Sigmoid colon (tissue), 7 donors: ENCODE results near the gene DNAJC15. TPM values are rescaled to one million over a fixed set of nuclear protein-coding genes. Genes with fewer than 3 reads are reported as not detected.

Source experiments
- DNase-seq: peaks from one replicate; pipeline ENCODE4 v3.0.0-alpha.2; 2019
- H3K27ac ChIP-seq, 4 donors: fragments of 200-600 bp; sonication (generic); one replicate each; pipeline ENCODE4 v1.5.1; 2016 to 2019; ENCODE audit warnings: mild to moderate bottlenecking in 1 of 4
- H3K27me3 ChIP-seq, 3 donors: fragments of 200-600 bp; sonication (generic); one replicate each; pipeline ENCODE4 v1.5.1; 2019; ENCODE audit warnings: mild to moderate bottlenecking in 1 of 3
- H3K36me3 ChIP-seq, 4 donors: fragments of 200-600 bp; sonication (generic); one replicate each; pipeline ENCODE4 v1.5.1; 2016 to 2019
- H3K4me1 ChIP-seq, 4 donors: fragments of 200-600 bp; sonication (generic); one replicate each; pipeline ENCODE4 v1.5.1; 2017 to 2019
- H3K4me3 ChIP-seq, 4 donors: fragments of 200-600 bp; sonication (generic); one replicate each; pipeline ENCODE4 v1.5.1; 2017 to 2019; ENCODE audit warnings: mild to moderate bottlenecking in 2 of 4, moderate library complexity in 1 of 4
- H3K9me3 ChIP-seq, 4 donors: fragments of 200-600 bp in 3 of 4; sonication (generic) in 3 of 4; one replicate each; pipeline versions ENCODE4 v1.5.1 to v1.6.1; 2013 to 2019
- CTCF ChIP-seq, 4 experiments: fragments of 450-650 bp in 3 of 4; fragments of 200-600 bp in 1 of 4; IDR thresholded peaks; one replicate each; pipeline ENCODE4 v1.5.1; 2016 to 2019; ENCODE audit warnings: antibody characterized with exemption in 4 of 4, mild to moderate bottlenecking in 3 of 4, moderate library complexity in 2 of 4
- EP300 ChIP-seq, 4 donors: sonication (generic); formaldehyde crosslinking; IDR thresholded peaks; one replicate each; pipeline ENCODE4 v1.6.1; 2017; ENCODE audit warnings: antibody characterized with exemption in 4 of 4
- POLR2A ChIP-seq, 2 donors: fragments of 450-650 bp; IDR thresholded peaks; one replicate each; pipeline ENCODE4 v1.6.1; 2016; ENCODE audit warnings: antibody characterized with exemption in 2 of 2, mild to moderate bottlenecking in 2 of 2, moderate library complexity in 2 of 2
- POLR2AphosphoS5 ChIP-seq, 4 donors: sonication (generic); formaldehyde crosslinking; IDR thresholded peaks; one replicate each; pipeline ENCODE4 v1.6.1; 2017; ENCODE audit warnings: antibody characterized with exemption in 4 of 4
- WGBS, 2 donors: extraction: QIAGEN DNeasy Blood & Tissue Kit; methylation state at CpG; one replicate each; pipeline ENCODE4 v1.1.7; 2013; 5-methylcytosine and 5-hydroxymethylcytosine counted together
- intact Hi-C: fragments of 100-400 bp; cut with DNase I; formaldehyde crosslinking; loops from one replicate; pipeline ENCODE4 v1.15.1; 2023
- polyA plus RNA-seq, 3 donors: library from polyadenylated mRNA; stranded (reverse); fragments of 200-250 nt; gene quantifications; one replicate each; pipeline ENCODE4 v1.2.3, GENCODE V29; 2013
- total RNA-seq, 4 donors: library from RNA; depleted of rRNA; stranded (reverse); fragments of >200 nt; gene quantifications; one replicate each; pipeline ENCODE4 v1.1.0, GENCODE V29; 2016
- donor health status: healthy with polysubstance abuse.
- donor health status: Bipolar disorder and iron deficiency.
- donor health status: healthy.

DNAJC15 gene
- total and polyA plus RNA-seq, 7 donors: 13.6 to 38.8 (median 15.3) TPM

GRCh38 chr13:43135516-43135915 is 112.1 kb downstream of the DNAJC15 start:
- DNase-seq: no peak
- intact Hi-C loops: no loop called here
- H3K27me3 ChIP-seq: no peaks in the 10 kb centered on the region

GRCh38 chr13:43136920-43137575 is 113.7 kb downstream of the DNAJC15 start:
- Histone ChIP-seq H3K4me1 (peaks cover 0 to 9% (median 2%) of the 10 kb centered on the region in 4 donors), H3K9me3 (no peaks in the 10 kb centered on the region), H3K4me3 (no peak overlapping the region), H3K36me3 (no peaks in the 10 kb centered on the region), H3K27me3 (no peaks in the 10 kb centered on the region), H3K27ac (no peak overlapping the region)
- no peak for DNase-seq
- 65 to 79% methylated on average over 7 of the region's 7 CpGs for WGBS, 2 donors
- intact Hi-C loops: no loop called here
- no peak for TF ChIP-seq POLR2AphosphoS5 (IDR thresholded peaks at IDR 0.05)
- no peak for TF ChIP-seq CTCF (IDR thresholded peaks at IDR 0.05)

More at GRCh38 chr13:43135516-43135915, 112.1 kb downstream of the DNAJC15 start:
- H3K4me1 ChIP-seq: peaks cover 0 to 18% (median 5%) of the 10 kb centered on the region in 4 donors
- no peak overlapping the region for H3K4me3 ChIP-seq
- WGBS, 2 donors: 93 to 96% methylated on average over 5 of the region's 5 CpGs
- no peaks in the 10 kb centered on the region for H3K36me3 ChIP-seq
- no peak overlapping the region for H3K27ac ChIP-seq
- TF ChIP-seq POLR2AphosphoS5 (IDR thresholded peaks at IDR 0.05) (no peak), CTCF (IDR thresholded peaks at IDR 0.05) (no peak), EP300 (IDR thresholded peaks at IDR 0.05) (no peak), POLR2A (IDR thresholded peaks at IDR 0.05) (no peak)
- no peaks in the 10 kb centered on the region for H3K9me3 ChIP-seq

- H3K36me3 ChIP-seq: no peaks in the 10 kb centered on the region
- no peaks in the 10 kb centered on the region for H3K27me3 ChIP-seq
- intact Hi-C loops: no loop called here
- WGBS, 2 donors: 37 to 53% methylated on average over 2 of the region's 2 CpGs
- H3K27ac ChIP-seq: no peak overlapping the region
- H3K4me1 ChIP-seq: peaks cover 0 to 9% (median 0%) of the 10 kb centered on the region in 4 donors
- no peak overlapping the region for H3K4me3 ChIP-seq
- TF ChIP-seq EP300 (IDR thresholded peaks at IDR 0.05): no peak
- H3K9me3 ChIP-seq: no peaks in the 10 kb centered on the region
- DNase-seq: no peak
Measured at GRCh38 chr13:43139211-43139610, 115.8 kb downstream of the DNAJC15 start.

GRCh38 chr13:43139921-43140320 is 116.5 kb downstream of the DNAJC15 start:
- no peaks in the 10 kb centered on the region for H3K9me3 ChIP-seq
- H3K4me3 ChIP-seq: no peak overlapping the region
- H3K27ac ChIP-seq: no peak overlapping the region
- WGBS, 2 donors: 78 to 83% methylated on average over 2 of the region's 2 CpGs
- no peaks in the 10 kb centered on the region for H3K36me3 ChIP-seq
- peaks cover 0 to 9% (median 0%) of the 10 kb centered on the region in 4 donors for H3K4me1 ChIP-seq
- H3K27me3 ChIP-seq: no peaks in the 10 kb centered on the region
- no peak for DNase-seq
- no peak for TF ChIP-seq POLR2A (IDR thresholded peaks at IDR 0.05)
- TF ChIP-seq CTCF (IDR thresholded peaks at IDR 0.05): no peak
- no peak for TF ChIP-seq EP300 (IDR thresholded peaks at IDR 0.05)
- TF ChIP-seq POLR2AphosphoS5 (IDR thresholded peaks at IDR 0.05): no peak
- intact Hi-C loops: no loop called here

GRCh38 chr13:43140985-43141384 is 117.6 kb downstream of the DNAJC15 start:
- H3K27me3 ChIP-seq: no peaks in the 10 kb centered on the region
- no peaks in the 10 kb centered on the region for H3K9me3 ChIP-seq
- no peak overlapping the region for H3K27ac ChIP-seq
- TF ChIP-seq EP300 (IDR thresholded peaks at IDR 0.05): no peak
- WGBS, 2 donors: 48 to 62% methylated on average over 1 of the region's 1 CpG
- intact Hi-C loops: no loop called here
- H3K4me1 ChIP-seq: peaks cover 0 to 9% (median 0%) of the 10 kb centered on the region in 4 donors
- no peak overlapping the region for H3K4me3 ChIP-seq
- no peaks in the 10 kb centered on the region for H3K36me3 ChIP-seq
- DNase-seq: no peak

- no peak overlapping the region for H3K4me3 ChIP-seq
- H3K27me3 ChIP-seq: no peaks in the 10 kb centered on the region
- H3K9me3 ChIP-seq: no peaks in the 10 kb centered on the region
- DNase-seq: no peak
- no peak overlapping the region for H3K27ac ChIP-seq
- peaks cover 0 to 9% (median 0%) of the 10 kb centered on the region in 4 donors for H3K4me1 ChIP-seq
- TF ChIP-seq POLR2A (IDR thresholded peaks at IDR 0.05) (no peak), EP300 (IDR thresholded peaks at IDR 0.05) (no peak), POLR2AphosphoS5 (IDR thresholded peaks at IDR 0.05) (no peak), CTCF (IDR thresholded peaks at IDR 0.05) (no peak)
- H3K36me3 ChIP-seq: no peaks in the 10 kb centered on the region
- 90 to 93% methylated on average over 4 of the region's 4 CpGs for WGBS, 2 donors
- intact Hi-C loops: no loop called here
Measured at GRCh38 chr13:43141685-43142084, 118.3 kb downstream of the DNAJC15 start.
